ENCODE data around the gene CRHR2.

CRHR2 gene

GRCh38 chr7:30679664-30680063 lies 2.6 kb downstream of the CRHR2 start:
- no peak for DNase-seq (ENCODE audit: low spot score)

- no peak for DNase-seq (ENCODE audit: low spot score)
Measured at GRCh38 chr7:30678805-30679204, 3.5 kb downstream of the CRHR2 start.

- DNase-seq (ENCODE audit: low spot score), result no peak
Measured at GRCh38 chr7:30674876-30675275, 7.4 kb downstream of the CRHR2 start.

GRCh38 chr7:30674420-30674819 lies 7.8 kb downstream of the CRHR2 start:
- DNase-seq (ENCODE audit: low spot score), result no peak

GRCh38 chr7:30671793-30672465 lies 10.3 kb downstream of the CRHR2 start:
- DNase-seq (ENCODE audit: low spot score), result no peak

GRCh38 chr7:30668102-30668501 lies 14.2 kb downstream of the CRHR2 start:
- no peak for DNase-seq (ENCODE audit: low spot score)

GRCh38 chr7:30667172-30667571 lies 15.1 kb downstream of the CRHR2 start:
- no peak for DNase-seq (ENCODE audit: low spot score)

- DNase-seq (ENCODE audit: low spot score), result no peak
Measured at GRCh38 chr7:30665449-30665848, 16.8 kb downstream of the CRHR2 start.

GRCh38 chr7:30665043-30665442 lies 17.2 kb downstream of the CRHR2 start:
- no peak for DNase-seq (ENCODE audit: low spot score)

GRCh38 chr7:30664184-30664885 lies 17.9 kb downstream of the CRHR2 start:
- no peak for DNase-seq (ENCODE audit: low spot score)

- DNase-seq (ENCODE audit: low spot score), result no peak
Measured at GRCh38 chr7:30663414-30663813, 18.8 kb downstream of the CRHR2 start.

GRCh38 chr7:30662431-30662939 lies 19.8 kb downstream of the CRHR2 start:
- no peak for DNase-seq (ENCODE audit: low spot score)

- DNase-seq (ENCODE audit: low spot score), result no peak
Measured at GRCh38 chr7:30661926-30662325, 20.3 kb downstream of the CRHR2 start.

GRCh38 chr7:30660331-30661255 lies 21.7 kb downstream of the CRHR2 start:
- DNase-seq (ENCODE audit: low spot score), result no peak

- no peak for DNase-seq (ENCODE audit: low spot score)
Measured at GRCh38 chr7:30659312-30659711, 22.9 kb downstream of the CRHR2 start.

GRCh38 chr7:30658479-30659074 lies 23.7 kb downstream of the CRHR2 start:
- no peak for DNase-seq (ENCODE audit: low spot score)

GRCh38 chr7:30657131-30657530 lies 25.1 kb downstream of the CRHR2 start:
- no peak for DNase-seq (ENCODE audit: low spot score)

GRCh38 chr7:30656006-30656957 lies 26.0 kb downstream of the CRHR2 start:
- no peak for DNase-seq (ENCODE audit: low spot score)

- no peak for DNase-seq (ENCODE audit: low spot score)
Measured at GRCh38 chr7:30655096-30655970, 26.9 kb downstream of the CRHR2 start.

Measured in NAMALWA (cell line).